ENCODE data around the gene AGBL1.
"Not testable (repeated sequence)": the region's sequence is repeated elsewhere in the genome, so short reads cannot be mapped to it uniquely, and the experiment has no call there.

The AGBL1 gene

GRCh38 chr15:86959254-86959653, 879.6 kb downstream of the AGBL1 start:
- no peak for DNase-seq (ENCODE audit: low spot score)

GRCh38 chr15:86961669-86962068, 882.0 kb downstream of the AGBL1 start:
- DNase-seq (ENCODE audit: low spot score), result no peak

- DNase-seq (ENCODE audit: low spot score), result no peak
Measured at GRCh38 chr15:86964271-86964670, 884.6 kb downstream of the AGBL1 start.

- DNase-seq (ENCODE audit: low spot score), result no peak
Measured at GRCh38 chr15:86968244-86968643, 888.6 kb downstream of the AGBL1 start.

GRCh38 chr15:86969364-86969763, 889.7 kb downstream of the AGBL1 start:
- no peak for DNase-seq (ENCODE audit: low spot score)

- no peak for DNase-seq (ENCODE audit: low spot score)
Measured at GRCh38 chr15:86973284-86973844, 893.7 kb downstream of the AGBL1 start.

- DNase-seq (ENCODE audit: low spot score), result no peak
Measured at GRCh38 chr15:86988033-86988432, 908.4 kb downstream of the AGBL1 start.

- no peak for DNase-seq (ENCODE audit: low spot score)
Measured at GRCh38 chr15:87021751-87022150, 942.1 kb downstream of the AGBL1 start.

- no peak for DNase-seq (ENCODE audit: low spot score)
Measured at GRCh38 chr15:87031540-87032230, 952.0 kb downstream of the AGBL1 start.

- DNase-seq (ENCODE audit: low spot score), result no peak
Measured at GRCh38 chr15:87032295-87032694, 952.6 kb downstream of the AGBL1 start.

- no peak for DNase-seq (ENCODE audit: low spot score)
Measured at GRCh38 chr15:87033056-87033455, 953.4 kb downstream of the AGBL1 start.

- DNase-seq (ENCODE audit: low spot score), result no peak
Measured at GRCh38 chr15:87034886-87035285, 955.2 kb downstream of the AGBL1 start.

GRCh38 chr15:87038404-87038803, 958.7 kb downstream of the AGBL1 start:
- peak; percentile 6 for DNase-seq (ENCODE audit: low spot score)

GRCh38 chr15:87042619-87043018, 962.9 kb downstream of the AGBL1 start:
- not testable (repeated sequence) for DNase-seq (ENCODE audit: low spot score)

GRCh38 chr15:87045746-87046145, 966.1 kb downstream of the AGBL1 start:
- no peak for DNase-seq (ENCODE audit: low spot score)

GRCh38 chr15:87047203-87047965, 967.7 kb downstream of the AGBL1 start:
- no peak for DNase-seq (ENCODE audit: low spot score)
